Mesothelial cell of epicardium (in vitro differentiated cells): ENCODE data around the gene MCF2L2. TPM values are rescaled to one million over a fixed set of nuclear protein-coding genes. Genes with fewer than 3 reads are reported as not detected.

Source experiments
- DNase-seq, 2 experiments: peaks; one replicate each; pipeline ENCODE4 v3.0.0; 2021; ENCODE audit warnings: low spot score in 2 of 2; ENCODE audit not compliant: unreplicated experiment in 2 of 2
- H3K27ac Mint-ChIP-seq: 2 replicates; pipeline ENCODE4 v1.8.0; 2021; ENCODE audit warnings: mixed read lengths
- H3K27me3 Mint-ChIP-seq: 2 replicates; pipeline ENCODE4 v1.8.0; 2021; ENCODE audit warnings: low read depth, mixed read lengths
- H3K36me3 Mint-ChIP-seq: 2 replicates; pipeline ENCODE4 v1.8.0; 2021; ENCODE audit warnings: mixed read lengths
- H3K4me1 Mint-ChIP-seq: 2 replicates; pipeline ENCODE4 v1.8.0; 2021; ENCODE audit warnings: mixed read lengths
- H3K4me3 Mint-ChIP-seq: 2 replicates; pipeline ENCODE4 v1.8.0; 2021; ENCODE audit warnings: mild to moderate bottlenecking, moderate library complexity, mixed read lengths
- H3K9me3 Mint-ChIP-seq: 2 replicates; pipeline ENCODE4 v1.8.0; 2021; ENCODE audit warnings: mixed read lengths
- total RNA-seq: library from RNA; stranded (reverse); gene quantifications from 3 replicates; pipeline ENCODE4 v1.2.1, GENCODE V29; 2021
- TF ChIP-seq, protein P1 (sequence below): fragments of 200-600 bp; sonication (generic); IDR thresholded peaks from one replicate; pipeline ENCODE4 v1.5.0; 2021; ENCODE audit warnings: antibody characterized with exemption; ENCODE audit not compliant: unreplicated experiment

MCF2L2 gene
- total RNA-seq, 1 donor from 2014 or later = 3.4 TPM

DNA sequence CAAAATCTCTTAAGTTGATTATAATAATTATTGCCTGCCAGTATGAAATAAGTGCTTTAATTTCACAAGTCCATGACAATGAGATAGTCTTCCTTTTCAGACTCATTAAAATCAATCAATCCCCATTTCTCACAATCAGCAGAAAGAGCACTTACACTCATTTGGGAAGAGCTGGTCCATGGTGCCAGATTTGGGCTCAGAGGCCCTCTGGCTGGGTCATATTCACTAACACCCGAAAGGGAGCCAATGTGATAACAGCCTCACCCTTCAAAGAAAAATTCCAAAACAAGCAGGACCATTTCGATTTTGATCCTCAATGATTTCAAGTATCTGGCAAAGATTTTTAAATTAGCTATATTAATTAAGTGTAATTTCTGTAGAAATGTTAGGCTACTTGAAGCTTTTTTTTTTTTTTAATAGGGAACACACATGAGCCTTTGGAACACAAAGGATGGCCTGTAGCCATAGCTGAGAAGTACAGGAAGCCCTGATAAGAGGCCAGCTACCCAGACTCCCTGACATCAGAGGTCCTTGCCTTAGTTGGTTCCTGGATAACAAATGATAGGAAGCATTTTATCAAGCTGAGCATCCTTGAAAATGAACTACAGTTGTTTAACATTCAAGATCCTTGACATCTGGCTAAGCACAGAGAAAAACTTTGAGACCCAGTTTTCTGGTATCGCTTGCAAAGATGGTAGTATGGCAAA lies 17.1 kb downstream of the MCF2L2 start:
- Mint-ChIP-seq H3K36me3 (no peaks in the 10 kb centered on the region), H3K9me3 (no peaks in the 10 kb centered on the region), H3K27me3 (no peaks in the 10 kb centered on the region), H3K4me1 (peaks cover 2% of the 10 kb centered on the region), H3K4me3 (no peak overlapping the region), H3K27ac (no peak overlapping the region)
- no peak for DNase-seq
- TF ChIP-seq, protein P1, sequence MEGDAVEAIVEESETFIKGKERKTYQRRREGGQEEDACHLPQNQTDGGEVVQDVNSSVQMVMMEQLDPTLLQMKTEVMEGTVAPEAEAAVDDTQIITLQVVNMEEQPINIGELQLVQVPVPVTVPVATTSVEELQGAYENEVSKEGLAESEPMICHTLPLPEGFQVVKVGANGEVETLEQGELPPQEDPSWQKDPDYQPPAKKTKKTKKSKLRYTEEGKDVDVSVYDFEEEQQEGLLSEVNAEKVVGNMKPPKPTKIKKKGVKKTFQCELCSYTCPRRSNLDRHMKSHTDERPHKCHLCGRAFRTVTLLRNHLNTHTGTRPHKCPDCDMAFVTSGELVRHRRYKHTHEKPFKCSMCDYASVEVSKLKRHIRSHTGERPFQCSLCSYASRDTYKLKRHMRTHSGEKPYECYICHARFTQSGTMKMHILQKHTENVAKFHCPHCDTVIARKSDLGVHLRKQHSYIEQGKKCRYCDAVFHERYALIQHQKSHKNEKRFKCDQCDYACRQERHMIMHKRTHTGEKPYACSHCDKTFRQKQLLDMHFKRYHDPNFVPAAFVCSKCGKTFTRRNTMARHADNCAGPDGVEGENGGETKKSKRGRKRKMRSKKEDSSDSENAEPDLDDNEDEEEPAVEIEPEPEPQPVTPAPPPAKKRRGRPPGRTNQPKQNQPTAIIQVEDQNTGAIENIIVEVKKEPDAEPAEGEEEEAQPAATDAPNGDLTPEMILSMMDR = no peak

GRCh38 chr3:183410759-183411158 lies 17.7 kb downstream of the MCF2L2 start:
- no peak for DNase-seq
- H3K9me3 Mint-ChIP-seq = no peaks in the 10 kb centered on the region
- TF ChIP-seq, protein P1 = no peak
- peaks cover 2% of the 10 kb centered on the region for H3K4me1 Mint-ChIP-seq
- no peaks in the 10 kb centered on the region for H3K36me3 Mint-ChIP-seq
- no peaks in the 10 kb centered on the region for H3K27me3 Mint-ChIP-seq
- no peak overlapping the region for H3K4me3 Mint-ChIP-seq
- H3K27ac Mint-ChIP-seq = no peak overlapping the region

DNA sequence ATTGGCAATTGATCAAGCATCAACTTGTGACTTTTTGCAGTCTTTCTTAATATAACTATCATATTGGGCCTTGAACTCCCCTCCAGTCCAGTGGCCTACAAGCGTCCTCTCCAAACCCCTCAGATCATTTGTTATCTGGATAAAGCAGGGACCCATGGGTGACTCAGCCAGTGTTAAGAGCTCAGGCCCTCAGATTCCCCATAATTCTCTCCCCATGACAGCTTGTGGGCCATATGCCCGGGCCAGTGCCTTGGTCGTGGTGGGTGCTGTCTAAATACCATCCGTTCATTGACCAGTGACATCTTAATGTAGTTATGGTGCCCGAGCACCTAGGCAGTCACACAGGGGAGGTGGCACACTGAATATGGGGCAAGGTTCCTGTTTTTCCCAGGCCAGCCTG lies 18.1 kb downstream of the MCF2L2 start:
- TF ChIP-seq, protein P1 = no peak
- Mint-ChIP-seq H3K27ac (no peak overlapping the region), H3K9me3 (no peaks in the 10 kb centered on the region), H3K36me3 (no peaks in the 10 kb centered on the region), H3K27me3 (no peaks in the 10 kb centered on the region), H3K4me1 (peaks cover 2% of the 10 kb centered on the region), H3K4me3 (no peak overlapping the region)
- no peak for DNase-seq

GRCh38 chr3:183409219-183409618 lies 19.2 kb downstream of the MCF2L2 start:
- TF ChIP-seq, protein P1 = no peak
- Mint-ChIP-seq H3K27ac (no peak overlapping the region), H3K36me3 (no peaks in the 10 kb centered on the region), H3K4me3 (no peak overlapping the region), H3K9me3 (no peaks in the 10 kb centered on the region), H3K4me1 (peaks cover 2% of the 10 kb centered on the region), H3K27me3 (no peaks in the 10 kb centered on the region)
- no peak for DNase-seq

DNA sequence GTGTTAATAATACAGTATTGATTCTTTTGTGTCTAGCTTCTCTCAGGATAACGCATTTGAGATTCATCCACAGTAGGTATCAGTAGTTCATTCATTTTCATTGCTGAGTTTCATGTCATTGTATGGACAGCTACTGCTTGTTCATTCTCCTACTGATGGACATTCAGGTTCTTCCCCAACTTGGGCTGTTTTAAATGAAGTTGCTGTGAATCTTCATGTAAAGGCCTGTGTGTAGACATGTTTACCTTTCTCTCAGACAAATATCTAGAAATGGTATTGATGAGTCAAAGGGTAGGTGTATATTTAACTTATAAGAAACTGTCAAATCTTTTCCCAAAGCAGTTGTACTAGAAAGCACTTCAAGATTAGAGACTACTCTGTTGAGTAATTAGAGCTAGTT lies 26.7 kb downstream of the MCF2L2 start:
- H3K36me3 Mint-ChIP-seq = no peaks in the 10 kb centered on the region
- H3K4me3 Mint-ChIP-seq = no peak overlapping the region
- peaks cover 12% of the 10 kb centered on the region for H3K4me1 Mint-ChIP-seq
- TF ChIP-seq, protein P1 = no peak
- DNase-seq = no peak
- peaks cover 1% of the 10 kb centered on the region for H3K9me3 Mint-ChIP-seq
- H3K27me3 Mint-ChIP-seq = no peaks in the 10 kb centered on the region
- no peak overlapping the region for H3K27ac Mint-ChIP-seq
